Measurements from ENCODE around the gene GHR.
A peak's percentile ranks its signal among the peaks of the same experiment; 100 is the strongest.

Gene GHR

DNA sequence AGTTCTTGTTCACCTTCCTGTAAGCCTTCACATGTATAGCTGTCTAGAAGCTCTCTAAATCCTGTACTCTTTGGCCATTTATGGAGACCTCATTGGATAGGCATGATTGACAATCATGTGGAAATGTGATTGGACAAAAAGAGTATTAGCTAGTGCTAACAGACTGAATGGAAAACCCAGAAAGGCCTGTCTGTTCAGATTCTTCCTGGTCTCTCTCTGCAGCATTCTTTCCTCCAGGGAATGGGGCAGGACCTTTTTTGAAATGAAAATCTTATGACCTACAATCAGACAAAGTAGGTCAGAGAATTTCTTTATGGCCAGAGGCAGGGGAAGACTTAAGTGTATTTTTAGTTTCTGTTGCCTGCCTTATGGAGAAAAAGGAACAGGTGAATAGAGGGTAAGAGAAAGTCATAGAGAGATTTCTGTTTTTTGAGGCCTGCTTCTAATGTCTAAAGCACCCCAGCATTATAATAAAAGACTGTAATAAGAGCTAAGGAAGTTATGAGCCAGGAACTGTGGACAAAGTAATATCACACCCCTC lies 181.0 kb downstream of the GHR start:
- no peak for DNase-seq (ENCODE audit: low spot score)

DNA sequence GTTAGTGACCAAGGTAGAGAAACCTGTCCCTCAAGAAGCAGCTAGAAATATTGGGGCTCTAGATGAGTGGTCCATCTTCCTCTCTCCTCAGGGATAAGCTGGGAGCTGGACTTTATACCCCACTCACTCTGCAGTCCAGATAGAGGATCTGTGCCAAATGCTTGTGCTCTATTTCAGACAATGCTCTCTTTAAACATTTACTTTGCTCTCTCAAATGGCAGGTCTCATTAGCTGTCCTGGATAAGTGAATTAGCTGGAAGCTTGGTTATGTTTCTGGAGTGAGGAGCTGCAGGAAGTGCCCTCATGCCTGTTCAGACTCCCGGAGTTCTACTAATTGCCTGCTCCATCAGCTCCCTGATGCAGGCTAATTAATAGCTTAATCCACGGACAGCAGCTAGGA lies 182.3 kb downstream of the GHR start:
- DNase-seq (ENCODE audit: low spot score), result no peak

DNA sequence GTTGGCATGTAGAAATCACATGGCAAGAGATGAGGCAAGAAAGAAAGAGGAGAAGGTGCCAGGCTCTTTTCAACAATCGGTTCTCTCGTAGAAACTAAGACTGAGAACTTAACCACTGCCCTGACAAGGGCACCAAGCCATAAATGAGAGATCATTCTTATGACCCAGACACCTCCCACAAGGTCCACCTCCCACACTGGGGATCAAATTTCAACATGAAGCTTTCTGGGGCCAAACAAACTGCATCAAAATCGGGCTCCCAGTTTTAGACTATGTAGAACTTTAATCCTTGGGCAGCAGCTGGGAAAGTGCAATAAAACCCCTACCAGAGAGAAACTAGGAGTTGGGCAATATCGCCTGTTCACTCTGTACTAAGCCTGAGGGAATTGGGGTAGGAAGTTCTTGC lies 183.2 kb downstream of the GHR start:
- DNase-seq (ENCODE audit: low spot score), result no peak

DNA sequence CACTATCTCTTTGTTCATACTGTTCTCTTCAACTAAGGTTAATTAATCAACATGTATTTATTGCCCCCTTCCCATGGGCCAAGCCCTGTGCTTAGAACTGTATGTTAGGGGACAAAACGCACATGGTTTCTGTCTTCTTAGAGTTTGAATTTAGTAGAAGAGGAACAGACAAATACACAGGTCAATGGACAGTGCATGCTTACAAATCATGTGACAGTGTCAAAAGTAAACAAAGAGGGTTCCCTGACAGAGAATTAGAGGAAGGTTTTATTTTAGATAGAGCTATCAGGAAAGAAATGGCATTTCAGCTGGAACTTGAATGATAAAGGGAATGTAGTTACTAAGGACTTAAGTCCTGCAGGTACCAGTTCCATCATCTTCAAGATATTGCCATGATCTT lies 188.2 kb downstream of the GHR start:
- no peak for DNase-seq (ENCODE audit: low spot score)

DNA sequence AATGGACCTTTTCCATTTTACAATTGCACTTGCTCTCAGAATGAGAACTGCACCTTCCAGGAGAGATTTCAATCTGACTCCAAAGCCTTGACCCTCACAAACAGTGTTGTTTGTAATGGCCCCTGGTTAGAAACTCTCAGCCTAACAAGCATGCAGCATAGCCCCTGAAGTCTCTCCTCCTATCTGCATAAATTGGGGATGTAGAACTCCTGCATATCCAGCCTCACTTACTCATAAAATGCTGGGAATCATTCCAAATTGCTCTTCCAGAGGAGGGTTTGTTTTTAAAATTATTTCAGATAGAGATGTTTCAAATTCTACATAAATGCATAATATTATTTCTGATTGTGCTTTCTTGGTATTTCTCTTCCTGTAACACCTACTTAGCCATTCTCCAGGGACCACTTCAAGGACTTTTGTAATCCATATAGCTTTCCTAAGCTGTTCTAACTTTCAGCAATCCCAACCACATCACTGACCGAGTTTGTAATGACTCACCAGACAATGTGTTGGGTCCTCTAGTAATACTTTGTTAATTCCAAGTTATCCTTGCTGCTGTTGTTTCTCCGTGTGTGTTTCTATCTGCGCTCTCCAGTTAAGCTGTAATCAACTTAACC lies 189.6 kb downstream of the GHR start:
- peak; percentile 14 for DNase-seq (ENCODE audit: low spot score)

DNA sequence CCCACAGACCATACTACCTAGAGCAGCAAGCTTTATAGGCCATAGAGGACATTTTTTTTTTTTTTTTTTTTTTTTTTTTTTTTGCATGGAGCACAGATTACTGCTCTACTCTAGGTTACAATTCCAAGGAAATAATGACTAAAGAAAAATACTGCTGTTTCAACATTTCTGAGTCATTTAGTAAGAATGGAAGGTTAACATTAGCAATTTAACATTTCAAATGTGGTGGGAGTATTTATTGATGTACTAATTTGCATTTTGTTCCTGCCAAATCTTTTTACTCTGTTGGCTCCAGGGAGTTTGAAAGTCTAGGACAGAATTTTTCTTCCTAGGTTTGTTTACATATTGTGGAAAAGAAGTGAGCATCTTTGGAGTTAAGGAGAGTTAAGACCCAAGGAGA lies 191.3 kb downstream of the GHR start:
- DNase-seq (ENCODE audit: low spot score), result no peak

DNA sequence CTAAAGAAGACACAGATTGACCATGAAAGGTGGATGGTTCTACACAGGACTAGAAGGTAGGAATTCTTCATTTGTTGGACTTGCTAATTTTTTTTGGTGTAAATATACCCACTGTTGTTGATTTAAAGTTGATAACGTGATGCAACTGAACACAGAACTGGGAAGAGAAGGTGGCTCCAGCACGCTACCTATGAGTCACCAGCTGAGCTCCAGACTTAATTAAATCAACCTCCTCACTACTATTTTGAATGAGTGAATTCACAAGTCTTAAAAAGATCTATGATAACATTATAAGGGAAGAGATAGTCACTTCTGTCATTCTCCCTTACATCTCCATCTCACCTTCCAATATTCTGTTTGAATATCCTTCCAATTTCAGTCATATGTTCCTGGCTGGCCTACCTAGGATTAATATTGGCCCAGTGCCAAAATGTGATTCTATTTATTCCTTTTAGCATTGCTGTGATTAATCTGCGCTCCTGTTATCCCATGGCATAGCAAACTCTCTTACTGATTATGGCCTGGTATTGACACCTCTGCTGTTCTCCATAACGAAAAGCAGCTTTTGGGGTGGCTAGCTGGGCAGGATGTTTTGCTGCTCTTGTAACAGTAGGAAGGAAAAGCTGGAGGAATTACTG lies 197.5 kb downstream of the GHR start:
- no peak for DNase-seq (ENCODE audit: low spot score)

DNA sequence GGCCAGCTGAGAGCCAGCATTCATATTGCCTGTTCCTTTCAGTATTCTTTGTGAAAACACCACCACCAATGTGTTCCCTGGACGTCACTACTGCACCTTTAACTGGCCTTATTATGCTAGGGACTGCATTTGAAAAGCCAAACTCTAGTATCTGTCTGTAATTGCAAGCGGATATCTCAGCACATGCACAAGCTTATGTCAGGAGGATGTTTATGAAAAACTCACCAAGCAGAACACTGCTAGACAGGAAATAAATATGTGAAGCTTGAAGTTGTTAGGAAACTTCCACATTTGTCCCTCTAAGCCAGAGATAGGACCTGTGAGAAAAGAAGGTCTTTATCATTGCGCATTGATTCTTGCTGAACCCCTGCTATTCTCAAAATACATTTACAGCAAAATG lies 198.0 kb downstream of the GHR start:
- DNase-seq (ENCODE audit: low spot score), result no peak

DNA sequence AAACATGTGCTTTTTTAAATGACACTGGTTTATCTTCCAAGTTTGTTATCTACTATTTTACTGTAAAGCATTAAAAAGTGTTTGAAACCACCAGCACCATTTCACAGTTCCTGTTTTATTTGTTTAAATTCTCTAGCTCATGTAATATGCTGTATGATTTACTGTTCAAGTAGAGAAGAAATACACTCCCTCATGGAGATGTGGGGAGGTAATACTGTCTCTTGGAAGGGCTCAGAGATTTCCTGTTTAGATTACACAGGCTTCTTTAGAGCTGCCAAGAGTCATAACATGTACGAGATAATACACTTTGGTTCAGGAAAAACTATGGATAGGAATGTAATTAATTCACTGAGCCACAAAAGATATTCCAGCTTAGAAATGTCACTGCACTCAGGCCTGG lies 198.4 kb downstream of the GHR start:
- no peak for DNase-seq (ENCODE audit: low spot score)

DNA sequence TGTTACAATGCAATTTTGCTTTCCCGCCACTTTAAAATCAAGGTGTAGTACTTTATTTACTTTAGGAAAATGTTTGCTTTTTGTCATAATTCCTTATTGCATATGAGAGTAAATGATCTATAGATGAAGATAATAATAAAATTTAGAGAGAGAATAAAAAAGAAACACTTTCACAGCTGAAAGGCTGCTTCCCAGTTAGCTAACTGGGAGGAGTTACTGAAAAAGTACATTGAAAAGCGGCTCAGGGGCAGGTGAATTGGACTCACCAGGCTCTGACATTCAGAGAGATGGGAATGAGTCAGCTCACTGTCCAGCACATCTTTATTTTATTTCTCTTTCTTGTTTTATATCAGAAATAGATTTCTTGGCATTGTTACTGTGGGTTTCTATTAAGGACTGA lies 201.7 kb downstream of the GHR start:
- DNase-seq (ENCODE audit: low spot score), result no peak

DNA sequence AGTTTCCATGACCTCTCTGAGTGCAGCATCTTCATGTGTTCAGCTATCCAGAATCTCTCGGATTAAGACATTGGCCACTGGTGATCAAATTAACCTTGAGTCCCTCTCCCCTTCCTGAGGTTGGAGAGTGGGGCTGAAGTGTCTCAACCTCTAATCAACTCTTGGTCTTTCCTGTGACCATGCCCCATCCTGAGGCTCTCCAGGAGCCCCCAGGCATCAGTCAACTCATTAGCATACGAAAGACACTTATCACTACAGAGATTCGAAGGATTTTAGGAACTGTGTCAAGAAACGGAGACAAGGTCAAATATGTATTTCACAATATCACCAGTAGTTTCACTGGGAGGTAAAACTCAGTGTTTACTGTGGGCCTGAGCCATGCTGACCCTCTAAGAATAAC lies 203.2 kb downstream of the GHR start:
- no peak for DNase-seq (ENCODE audit: low spot score)

DNA sequence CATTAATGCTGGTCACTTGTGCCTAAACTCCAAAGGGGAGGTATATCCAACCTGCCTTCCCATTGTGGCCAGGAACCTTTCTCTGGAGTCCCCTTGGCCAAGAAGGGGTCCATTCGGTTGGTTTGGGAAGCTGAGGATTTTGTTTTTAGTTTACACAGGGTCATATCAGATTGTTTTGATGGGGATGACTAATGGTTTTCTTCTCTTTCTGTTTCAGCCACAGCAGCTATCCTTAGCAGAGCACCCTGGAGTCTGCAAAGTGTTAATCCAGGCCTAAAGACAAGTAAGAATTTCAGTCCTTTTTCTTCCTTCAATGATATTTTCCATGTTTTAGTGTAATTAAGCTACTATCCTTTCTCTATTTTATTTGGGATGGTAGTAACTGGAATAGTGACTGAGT lies 205.6 kb downstream of the GHR start:
- DNase-seq (ENCODE audit: low spot score), result no peak

DNA sequence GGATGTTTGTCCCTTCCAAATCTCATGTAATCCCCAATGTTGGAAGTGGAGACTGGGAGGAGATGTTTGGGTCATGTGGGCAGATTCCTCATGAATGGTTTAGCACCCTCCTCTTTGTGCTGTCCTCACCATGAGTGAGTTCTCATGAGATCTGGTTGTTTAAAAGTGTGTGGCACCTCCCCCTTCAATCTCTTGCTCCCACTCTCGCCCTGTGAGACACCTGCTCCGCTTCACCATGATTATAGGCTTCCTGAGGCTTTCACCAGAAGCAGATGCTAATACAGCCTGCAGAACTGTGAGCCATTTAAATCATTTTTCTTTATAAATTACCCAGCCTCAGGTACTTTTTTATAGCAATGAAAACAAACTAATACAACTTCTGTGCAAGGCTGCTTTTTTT lies 206.0 kb downstream of the GHR start:
- DNase-seq (ENCODE audit: low spot score), result no peak

DNA sequence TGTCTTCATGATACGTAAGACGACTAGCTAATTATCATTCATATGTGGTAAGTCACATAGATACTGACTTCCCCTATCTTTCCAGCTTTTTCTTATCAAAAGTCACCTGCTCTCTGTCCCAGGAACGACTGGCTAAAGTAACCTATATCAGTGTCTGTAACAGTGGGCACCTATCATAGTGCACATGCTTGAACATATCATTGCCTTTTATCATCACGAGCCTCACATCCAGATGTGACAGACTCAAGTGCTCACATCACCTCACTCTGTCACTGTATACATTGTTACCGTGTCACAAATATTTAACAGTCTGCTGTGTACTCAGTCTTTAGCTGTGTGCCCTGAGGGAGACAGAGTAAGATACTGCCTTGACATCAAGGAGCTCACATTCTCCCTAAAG lies 208.0 kb downstream of the GHR start:
- no peak for DNase-seq (ENCODE audit: low spot score)

DNA sequence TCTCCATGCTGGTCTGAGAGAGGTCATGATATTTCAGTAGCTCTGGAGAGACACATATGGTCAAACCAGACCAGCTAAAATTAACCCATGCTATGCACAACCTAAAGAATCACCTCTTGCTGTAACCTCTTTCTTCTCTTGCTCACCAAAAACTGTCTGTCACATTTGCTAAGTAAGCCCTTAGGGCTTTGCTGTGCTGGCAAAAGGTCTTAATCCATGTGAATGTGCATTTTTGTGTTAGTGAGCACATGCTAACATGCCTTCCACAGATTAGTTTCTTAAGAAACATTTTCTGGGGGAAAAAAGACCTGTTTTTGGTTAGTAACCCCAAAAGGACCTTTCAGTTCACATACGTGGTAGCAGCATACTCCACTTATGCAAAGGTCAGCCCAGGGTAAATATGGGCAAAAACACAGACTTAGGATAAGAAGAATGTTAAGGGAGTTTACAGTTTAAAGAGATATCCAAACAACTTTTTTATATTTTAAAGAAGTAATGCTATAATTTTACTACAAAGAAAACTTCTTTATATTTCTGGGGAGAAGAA lies 209.2 kb downstream of the GHR start:
- no peak for DNase-seq (ENCODE audit: low spot score)

DNA sequence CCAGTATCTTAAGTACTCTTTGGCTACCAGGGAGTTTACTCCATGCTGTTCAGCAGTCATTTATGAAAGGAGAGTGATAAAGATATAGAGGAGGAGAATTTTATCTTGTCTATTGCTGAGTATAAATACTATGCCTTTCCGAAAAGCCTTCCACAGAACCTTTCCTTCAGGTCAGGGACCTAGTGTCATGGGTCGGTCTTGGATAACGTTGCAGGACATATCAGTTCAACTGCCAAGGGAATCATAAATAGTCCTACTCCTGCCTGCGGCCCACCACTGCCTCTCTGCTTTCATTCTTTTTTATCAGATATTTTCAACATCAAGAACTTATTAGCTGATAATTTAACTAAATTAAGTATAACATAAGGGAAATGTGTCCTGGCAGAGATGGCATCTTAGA lies 211.3 kb downstream of the GHR start:
- DNase-seq (ENCODE audit: low spot score), result no peak

DNA sequence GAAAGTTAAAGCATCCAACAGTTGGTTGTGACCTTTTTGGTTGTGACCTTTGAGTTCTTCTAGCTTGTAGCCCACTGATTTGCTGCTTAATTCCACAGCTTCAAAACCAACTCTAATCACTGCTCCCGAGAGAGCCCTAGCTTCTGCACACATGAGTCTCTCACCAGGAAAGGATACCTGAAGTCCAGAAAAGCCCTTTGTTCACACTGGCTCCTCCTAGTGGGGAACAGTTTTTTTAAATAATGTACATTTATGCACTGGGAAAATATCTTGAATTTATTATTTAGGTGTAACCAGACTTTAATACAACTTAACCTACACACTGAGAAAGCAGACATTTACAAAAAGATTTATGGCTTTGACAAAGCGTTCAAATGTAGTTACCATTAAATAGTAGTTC lies 213.2 kb downstream of the GHR start:
- no peak for DNase-seq (ENCODE audit: low spot score)

DNA sequence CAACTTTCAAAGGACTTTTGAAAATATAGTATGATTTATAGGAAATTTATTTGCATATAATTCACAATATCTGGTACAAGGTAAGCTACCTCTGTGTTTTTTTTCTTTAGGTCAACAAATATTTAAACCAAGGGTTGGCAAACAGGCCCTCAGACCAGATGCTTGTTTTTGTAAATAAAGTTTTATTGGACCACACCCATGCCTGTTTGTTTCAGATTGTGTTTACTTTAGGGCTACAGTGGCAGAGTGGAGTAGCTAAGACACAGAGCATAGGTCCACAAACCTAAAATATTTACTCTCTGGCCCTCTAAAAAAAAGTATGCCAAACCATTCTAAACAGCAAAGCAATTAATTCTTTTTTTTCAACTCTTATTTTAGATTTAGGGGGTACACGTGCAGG lies 213.7 kb downstream of the GHR start:
- DNase-seq (ENCODE audit: low spot score), result no peak

DNA sequence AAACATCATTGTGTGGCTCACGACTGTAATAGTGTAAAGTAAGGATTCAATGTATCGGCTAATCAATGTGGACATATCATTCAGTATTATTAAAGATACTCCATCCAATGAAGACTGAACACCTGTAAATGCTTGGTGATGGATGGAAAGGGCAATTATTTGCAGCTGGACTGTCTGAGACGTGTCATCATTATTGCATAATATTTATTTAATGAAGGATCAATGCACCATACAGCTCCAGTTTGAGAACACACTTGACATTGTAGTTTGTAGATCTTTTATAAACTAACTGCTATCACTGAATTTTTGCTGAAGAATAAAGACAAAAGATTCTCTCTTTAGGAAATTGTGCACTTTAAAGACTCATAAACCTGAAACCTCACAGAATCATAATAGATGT lies 215.7 kb downstream of the GHR start:
- DNase-seq (ENCODE audit: low spot score), result no peak

DNA sequence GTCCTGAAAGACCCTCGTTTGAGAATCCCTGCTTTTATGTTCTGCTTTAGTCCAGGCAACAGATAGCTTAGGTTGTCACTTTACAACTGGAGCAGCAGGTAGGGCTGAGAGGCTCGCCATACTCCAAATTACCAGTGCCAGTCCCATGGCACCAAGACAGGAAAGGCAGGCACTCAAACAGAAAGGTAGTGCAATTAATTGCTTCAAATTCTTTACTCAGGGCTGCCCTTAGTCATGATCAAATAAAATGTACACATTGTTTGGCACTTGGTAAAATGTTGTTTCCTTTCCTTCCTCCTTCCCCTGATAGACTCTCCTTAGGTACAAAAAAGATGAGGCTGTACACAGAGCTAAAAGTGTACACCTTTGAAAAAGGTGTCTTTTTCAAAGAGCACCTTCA lies 217.6 kb downstream of the GHR start:
- DNase-seq (ENCODE audit: low spot score), result no peak

DNA sequence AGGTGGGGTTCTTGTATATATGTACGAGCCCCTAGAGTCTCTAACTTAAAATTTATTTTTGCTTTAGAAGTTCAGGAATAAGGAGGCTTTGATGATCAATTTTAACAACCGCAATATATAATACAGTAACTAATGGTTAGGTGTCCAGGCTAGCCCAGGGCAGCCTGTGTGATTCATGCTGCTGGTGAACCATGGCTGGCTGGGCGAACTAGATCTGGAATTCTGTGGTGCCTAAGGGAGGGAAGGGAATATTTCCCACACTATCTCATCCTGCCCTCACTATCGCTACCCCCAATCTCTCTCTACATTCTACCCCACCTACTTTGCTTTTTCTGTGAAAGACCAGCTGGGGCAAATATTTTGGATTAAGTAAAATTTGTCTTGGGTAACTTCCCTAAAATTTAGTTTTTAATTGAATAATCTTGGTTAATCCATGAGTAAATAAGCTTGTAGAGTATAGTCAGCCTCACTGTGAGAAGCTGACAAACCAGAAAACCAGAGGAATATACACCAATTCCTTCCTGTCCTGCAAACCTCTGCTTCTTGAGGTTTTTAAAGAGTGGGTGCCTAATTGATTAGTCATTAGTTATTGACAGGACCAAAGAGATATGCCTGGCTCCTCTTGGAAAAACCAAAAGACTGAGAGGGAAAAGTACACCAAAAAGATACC lies 218.2 kb downstream of the GHR start:
- no peak for DNase-seq (ENCODE audit: low spot score)

DNA sequence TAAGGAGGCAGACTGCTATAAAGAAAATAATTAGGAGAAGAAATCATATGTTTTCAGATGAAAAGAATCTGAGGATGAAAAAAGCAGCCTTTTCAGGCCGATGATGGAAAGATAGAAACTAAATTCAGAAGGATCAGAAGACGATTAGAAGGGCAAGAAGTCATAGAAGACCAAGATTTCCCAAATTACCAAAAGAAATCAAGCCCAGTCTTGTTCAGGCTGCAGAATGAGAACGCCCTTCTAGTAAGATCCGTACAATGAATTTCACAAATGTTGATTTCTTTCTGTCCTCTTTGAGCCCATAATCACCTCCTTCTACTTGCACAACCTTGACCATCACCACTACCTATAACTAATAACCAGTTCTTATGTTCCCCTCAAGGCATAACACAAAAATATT lies 218.8 kb downstream of the GHR start:
- DNase-seq (ENCODE audit: low spot score), result no peak

DNA sequence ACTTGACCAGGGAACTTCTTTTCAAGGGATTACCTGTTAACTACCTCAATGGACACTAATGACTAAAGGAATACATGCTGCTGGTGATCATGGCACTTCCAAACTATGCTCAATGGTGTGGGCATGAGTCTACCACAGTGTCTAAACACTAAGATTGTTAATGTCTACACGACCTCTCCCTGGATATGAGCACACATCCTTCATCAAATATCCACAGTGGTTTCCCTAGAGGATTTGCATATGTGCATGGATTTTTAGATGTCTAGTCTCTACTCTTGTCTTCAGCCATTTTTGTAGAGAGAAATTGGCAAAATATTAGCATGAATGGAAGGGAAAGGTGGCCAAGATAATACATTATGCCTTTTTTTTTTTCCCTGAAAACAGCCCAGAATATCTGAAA lies 220.1 kb downstream of the GHR start:
- no peak for DNase-seq (ENCODE audit: low spot score)
